B cell (primary cell): ENCODE data around the gene TTLL11. TPM values are rescaled to one million over a fixed set of nuclear protein-coding genes. Genes with fewer than 3 reads are reported as not detected.

Experiments
- ATAC-seq: fragments of 200-7000 bp; cut with Tn5 transposase; one replicate; pipeline ENCODE4 v1.10.0; 2021; ENCODE audit warnings: low read depth, mild to moderate bottlenecking, moderate number of reproducible peaks, moderate library complexity
- CTCF ChIA-PET: fragments of 350-600 bp; sonication (Branson Sonifier 250); formaldehyde crosslinking; loops from one replicate; lab custom pipeline; 2021; ENCODE audit warnings: antibody characterized with exemption, inconsistent platforms; lab: Charles Lee
- POLR2A ChIA-PET: fragments of 350-600 bp; sonication (Branson Sonifier 250); formaldehyde crosslinking; loops from one replicate; lab custom pipeline; 2021; ENCODE audit warnings: antibody characterized with exemption; lab: Charles Lee
- DNase-seq: peaks from one replicate; pipeline ENCODE4 v3.0.0; 2013
- H2AFZ ChIP-seq: 2 replicates; pipeline ENCODE4 v1.6.1; 2012; ENCODE audit warnings: mild to moderate bottlenecking, low read depth, low read length; ENCODE audit not compliant: insufficient read depth, poor library complexity, severe bottlenecking
- H3K27ac ChIP-seq, 2 donors: 1 replicate in 1 of 2; 2 replicates in 1 of 2; pipeline ENCODE4 v1.5.1; 2012 to 2013; ENCODE audit warnings: low read length in 2 of 2, mild to moderate bottlenecking in 2 of 2, moderate library complexity in 1 of 2
- H3K27me3 ChIP-seq, 4 experiments: fragments of 200-600 bp in 1 of 4; sonication (generic) in 1 of 4; replicated peaks in 1 of 4; 1 replicate in 2 of 4; 2 replicates in 2 of 4; pipeline versions ENCODE4 v1.6.1 to v1.7.0; 2013 to 2016; ENCODE audit warnings: low read length in 3 of 4, mild to moderate bottlenecking in 2 of 4, mixed read lengths in 1 of 4, moderate library complexity in 1 of 4; ENCODE audit not compliant: insufficient read depth in 4 of 4, control insufficient read depth in 3 of 4; ENCODE audit errors: control extremely low read depth in 1 of 4
- H3K36me3 ChIP-seq, 2 experiments: replicated peaks in 1 of 2; 1 replicate in 1 of 2; 2 replicates in 1 of 2; pipeline versions ENCODE4 v1.6.1 to v1.7.1; 2013; ENCODE audit warnings: low read length in 1 of 2; ENCODE audit not compliant: insufficient read depth in 2 of 2, control insufficient read depth in 1 of 2; ENCODE audit errors: control extremely low read depth in 1 of 2, extremely low read depth in 1 of 2
- H3K4me1 ChIP-seq, 2 donors: fragments of 200-600 bp in 1 of 2; sonication (generic) in 1 of 2; 1 replicate in 1 of 2; 2 replicates in 1 of 2; pipeline versions ENCODE4 v1.5.1 to v1.6.1; 2013 to 2017; ENCODE audit warnings: low read length in 2 of 2; ENCODE audit not compliant: control insufficient read depth in 2 of 2, insufficient read depth in 2 of 2
- H3K4me2 ChIP-seq: replicated peaks from 2 replicates; pipeline ENCODE3; 2012; ENCODE audit warnings: mild to moderate bottlenecking, low read depth, low read length; ENCODE audit not compliant: poor library complexity, severe bottlenecking
- H3K4me3 ChIP-seq, 5 experiments: fragments of 200-600 bp in 1 of 5; sonication (generic) in 1 of 5; 1 replicate in 3 of 5; 2 replicates in 2 of 5; pipeline versions ENCODE4 v1.5.1 to v1.7.0; 2011 to 2016; ENCODE audit warnings: low read length in 4 of 5, mild to moderate bottlenecking in 4 of 5, low read depth in 2 of 5, control low read depth in 1 of 5, moderate library complexity in 1 of 5; ENCODE audit not compliant: insufficient read depth in 1 of 5; ENCODE audit errors: control extremely low read depth in 1 of 5, extremely low read depth in 1 of 5
- H3K79me2 ChIP-seq: fragments of 200-600 bp; sonication (generic); one replicate; pipeline ENCODE4 v1.6.0; 2016; ENCODE audit warnings: low read length; ENCODE audit not compliant: control insufficient read depth, insufficient read depth
- H3K9ac ChIP-seq: fragments of 200-600 bp; sonication (generic); 2 replicates; pipeline ENCODE4 v1.6.1; 2017; ENCODE audit warnings: mild to moderate bottlenecking, low read length, moderate library complexity
- H3K9me3 ChIP-seq, 3 donors: one replicate each; pipeline versions ENCODE4 v1.6.1 to v1.7.1; 2013; ENCODE audit warnings: low read length in 2 of 3; ENCODE audit not compliant: control insufficient read depth in 2 of 3, insufficient read depth in 1 of 3; ENCODE audit errors: control extremely low read depth in 1 of 3
- H4K20me1 ChIP-seq: 2 replicates; pipeline ENCODE4 v1.6.0; 2012; ENCODE audit warnings: mild to moderate bottlenecking, low read length; ENCODE audit not compliant: insufficient read depth, control insufficient read depth, poor library complexity, severe bottlenecking
- H3K27ac Mint-ChIP-seq: one replicate; pipeline ENCODE4 v1.8.0; 2021; ENCODE audit warnings: mixed read lengths
- H3K27me3 Mint-ChIP-seq: one replicate; pipeline ENCODE4 v1.8.0; 2021; ENCODE audit warnings: mixed read lengths
- H3K4me1 Mint-ChIP-seq: one replicate; pipeline ENCODE4 v1.8.0; 2021; ENCODE audit warnings: mixed read lengths
- H3K4me3 Mint-ChIP-seq: one replicate; pipeline ENCODE4 v1.8.0; 2021; ENCODE audit warnings: mixed read lengths
- H3K9me3 Mint-ChIP-seq: one replicate; pipeline ENCODE4 v1.8.0; 2022; ENCODE audit warnings: mixed read lengths; ENCODE audit not compliant: insufficient read depth
- CTCF ChIP-seq: fragments of 200-600 bp; IDR thresholded peaks from one replicate; pipeline ENCODE4 v1.8.0; 2022; ENCODE audit warnings: antibody characterized with exemption, mild to moderate bottlenecking
- EZH2 ChIP-seq: IDR thresholded peaks from 2 replicates; pipeline ENCODE4 v1.6.1; 2012; ENCODE audit warnings: borderline replicate concordance, low read depth, mild to moderate bottlenecking, moderate library complexity, low read length; ENCODE audit not compliant: insufficient read depth, poor library complexity, severe bottlenecking
- WGBS: methylation state at CpG from one replicate; pipeline ENCODE4 v1.1.5; 2013; ENCODE audit warnings: missing lambda C conversion rate; ENCODE audit not compliant: insufficient coverage; 5-methylcytosine and 5-hydroxymethylcytosine counted together
- intact Hi-C: fragments of 100-400 bp; cut with micrococcal nuclease; formaldehyde crosslinking; loops from one replicate; pipeline ENCODE4 v1.10.0; 2022
- polyA plus RNA-seq: library from polyadenylated mRNA; depleted of rRNA; stranded (reverse); fragments of >200 nt; gene quantifications from 2 replicates; pipeline ENCODE4 v1.2.3, GENCODE V29; 2012
- total RNA-seq, 2 donors: library from RNA; stranded (reverse); fragments of 120-200 nt in 1 of 2; gene quantifications; 1 replicate in 1 of 2; 2 replicates in 1 of 2; pipeline versions ENCODE4 v1.2.3 to v1.2.4, GENCODE V29; 2013 to 2022

TTLL11 gene
- total and polyA plus RNA-seq, 2 donors (not counting 1 experiment from before 2014, with no cell fraction given): 3.6 to 3.8 TPM

GRCh38 chr9:121840838-121841760, 252.0 kb downstream of the TTLL11 start:
- no peak overlapping the region for H3K4me3 ChIP-seq
- ChIA-PET POLR2A (no interaction called here), CTCF (no interaction called here)
- H3K9me3 Mint-ChIP-seq: no peaks in the 10 kb centered on the region
- peaks cover 0 to 6% (median 0%) of the 10 kb centered on the region in 3 donors for H3K9me3 ChIP-seq
- H3K79me2 ChIP-seq: no peaks in the 10 kb centered on the region
- 79% methylated on average over 18 of the region's 20 CpGs for WGBS
- H3K9ac ChIP-seq: no peak overlapping the region
- no peak overlapping the region for H3K4me3 Mint-ChIP-seq
- intact Hi-C loops: no loop called here
- no peak overlapping the region for H2AFZ ChIP-seq
- no peak overlapping the region for H3K27ac ChIP-seq
- no peak for TF ChIP-seq CTCF
- no peak for TF ChIP-seq EZH2
- no peak overlapping the region for H3K4me2 ChIP-seq
- H3K27me3 ChIP-seq: no peaks in the 10 kb centered on the region
- DNase-seq: no peak
- no peaks in the 10 kb centered on the region for H4K20me1 ChIP-seq
- no peaks in the 10 kb centered on the region for H3K27me3 Mint-ChIP-seq
- H3K4me1 Mint-ChIP-seq: peaks cover 12% of the 10 kb centered on the region
- H3K4me1 ChIP-seq: no peaks in the 10 kb centered on the region
- H3K27ac Mint-ChIP-seq: no peak overlapping the region
- no peak for ATAC-seq
- no peaks in the 10 kb centered on the region for H3K36me3 ChIP-seq

- no peak overlapping the region for H3K4me3 Mint-ChIP-seq
- no peaks in the 10 kb centered on the region for H3K9me3 Mint-ChIP-seq
These were observed 253.2 kb downstream of the TTLL11 start for GRCh38 chr9:121839726-121840500.

More at GRCh38 chr9:121839726-121840500, 253.2 kb downstream of the TTLL11 start:
- Histone ChIP-seq H3K4me2 (no peak overlapping the region), H3K27ac (no peak overlapping the region), H3K79me2 (no peaks in the 10 kb centered on the region), H3K36me3 (no peaks in the 10 kb centered on the region), H2AFZ (no peak overlapping the region), H3K9me3 (peaks cover 0 to 6% (median 0%) of the 10 kb centered on the region in 3 donors), H4K20me1 (no peaks in the 10 kb centered on the region), H3K4me3 (no peak overlapping the region), H3K27me3 (no peaks in the 10 kb centered on the region), H3K4me1 (no peaks in the 10 kb centered on the region), H3K9ac (no peak overlapping the region)
- ChIA-PET POLR2A (no interaction called here), CTCF (no interaction called here)
- no peak for ATAC-seq
- no peaks in the 10 kb centered on the region for H3K27me3 Mint-ChIP-seq
- TF ChIP-seq CTCF (no peak), EZH2 (no peak)
- 68% methylated on average over 11 of the region's 16 CpGs for WGBS
- DNase-seq: no peak
- H3K27ac Mint-ChIP-seq: no peak overlapping the region
- intact Hi-C loops: no loop called here
- peaks cover 12% of the 10 kb centered on the region for H3K4me1 Mint-ChIP-seq
